ENCODE results near the gene SLC49A3. TPM values are rescaled to one million over a fixed set of nuclear protein-coding genes. Genes with fewer than 3 reads are reported as not detected.
"Not testable (repeated sequence)": the region's sequence is repeated elsewhere in the genome, so short reads cannot be mapped to it uniquely, and the experiment has no call there.

The SLC49A3 gene
- total RNA-seq, 1 donor from 2014 or later: 11.4 TPM

GRCh38 chr4:706083-706633 is 17.2 kb upstream of the SLC49A3 start:
- DNase-seq (ENCODE audit: low spot score); ATAC-seq; intact Hi-C loops (cut with DNase I): not testable (repeated sequence)

DNA sequence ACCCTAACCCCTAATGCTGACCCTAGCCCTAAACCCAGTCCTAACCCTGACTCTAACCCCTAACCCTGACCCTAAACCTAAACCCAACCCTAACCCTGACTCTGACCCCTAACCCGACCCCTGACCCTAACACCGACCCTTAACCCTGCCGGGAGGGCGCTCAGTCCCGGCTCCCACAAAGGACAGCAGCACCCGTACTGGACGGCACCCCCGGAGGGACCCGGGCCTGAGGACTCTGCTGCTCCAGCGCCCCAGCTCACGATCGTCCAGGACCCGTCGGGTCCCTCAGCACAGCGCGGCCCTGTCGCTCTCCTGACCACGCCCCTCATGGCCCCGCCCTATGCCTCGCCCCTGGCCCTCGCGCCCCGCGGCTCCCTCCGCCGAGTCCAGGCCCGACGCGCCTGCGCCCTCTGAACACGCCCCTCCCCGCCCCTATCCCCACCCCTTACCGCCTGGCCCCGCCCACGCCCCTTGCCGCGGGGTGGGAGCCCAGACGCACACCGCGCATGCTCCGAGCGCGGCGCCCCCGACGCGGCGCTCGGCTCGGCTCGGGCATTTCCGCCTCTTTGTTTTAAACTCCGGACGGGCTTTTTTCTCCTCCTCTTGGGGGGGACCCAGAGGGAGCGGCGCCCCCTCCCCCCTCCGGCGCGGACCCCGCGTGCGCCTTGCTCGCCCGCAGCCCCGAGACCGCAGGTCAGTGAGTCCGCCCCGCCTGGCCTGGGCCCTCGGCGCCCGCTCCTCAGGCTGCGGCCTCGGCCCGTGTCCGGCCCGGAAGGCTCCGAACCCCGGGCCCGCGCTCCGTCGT is 16.5 kb upstream of the SLC49A3 start, which contains the start of gene PCGF3:
PCGF3 (plus strand) TSS at position 555 of the 805 bp plus-strand sequence. CDS start 27,849 bp downstream, outside the sequence.
- ATAC-seq (peak; percentile 98), DNase-seq (ENCODE audit: low spot score) (peak; percentile 99)
- intact Hi-C loops (cut with DNase I): no loop called here

DNA sequence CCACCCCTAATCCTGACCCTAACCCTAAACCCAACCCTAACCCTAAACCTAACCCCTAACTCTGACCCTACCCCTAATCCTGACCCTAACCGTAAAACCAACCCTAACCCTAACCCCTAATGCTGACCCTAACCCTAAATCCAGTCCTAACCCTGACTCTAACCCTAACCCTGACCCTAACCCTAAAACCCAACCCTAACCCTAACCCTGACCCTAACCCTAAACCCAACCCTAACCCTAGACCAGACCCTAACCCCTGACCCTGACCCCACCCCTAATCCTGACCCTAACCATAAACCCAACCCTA is 16.0 kb upstream of the SLC49A3 start:
- DNase-seq (ENCODE audit: low spot score) (no peak), ATAC-seq (no peak)
- intact Hi-C loops (cut with DNase I): no loop called here

DNA sequence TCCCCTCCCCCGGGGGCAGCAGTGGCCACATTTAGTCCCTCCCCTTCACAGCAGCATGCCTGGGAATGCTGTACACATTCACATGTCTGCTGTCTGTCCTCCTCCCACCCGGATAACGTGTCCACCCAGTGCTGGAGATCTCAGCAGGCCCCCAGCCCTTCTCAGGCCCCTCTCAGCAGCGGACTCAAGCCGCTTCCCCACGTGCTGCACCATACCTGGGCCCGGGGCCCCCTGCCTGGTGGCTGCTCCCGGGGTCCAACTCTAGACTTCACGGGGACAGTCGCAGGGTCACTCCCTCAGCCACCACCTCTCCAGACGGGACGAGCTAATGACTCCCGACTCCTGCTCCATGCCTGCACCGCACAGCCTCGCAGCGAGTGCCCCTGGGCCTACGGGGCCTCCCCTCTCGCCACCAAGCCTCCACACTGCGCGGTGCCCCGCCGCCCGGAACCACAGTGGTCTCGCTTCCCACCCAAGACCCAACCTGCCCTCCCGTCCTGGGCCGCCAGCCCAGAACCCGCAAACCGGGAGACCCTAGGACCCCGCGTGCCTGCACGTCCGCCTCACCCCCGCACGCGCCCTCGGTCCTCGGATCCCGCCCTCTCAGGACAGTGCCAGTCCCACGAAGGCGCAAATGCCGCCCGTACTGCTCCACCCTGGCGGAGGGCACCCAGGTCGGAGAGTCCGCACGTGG is 15.4 kb upstream of the SLC49A3 start:
- ATAC-seq: peak; percentile 8
- intact Hi-C loops (cut with DNase I): no loop called here
- DNase-seq (ENCODE audit: low spot score): no peak

DNA sequence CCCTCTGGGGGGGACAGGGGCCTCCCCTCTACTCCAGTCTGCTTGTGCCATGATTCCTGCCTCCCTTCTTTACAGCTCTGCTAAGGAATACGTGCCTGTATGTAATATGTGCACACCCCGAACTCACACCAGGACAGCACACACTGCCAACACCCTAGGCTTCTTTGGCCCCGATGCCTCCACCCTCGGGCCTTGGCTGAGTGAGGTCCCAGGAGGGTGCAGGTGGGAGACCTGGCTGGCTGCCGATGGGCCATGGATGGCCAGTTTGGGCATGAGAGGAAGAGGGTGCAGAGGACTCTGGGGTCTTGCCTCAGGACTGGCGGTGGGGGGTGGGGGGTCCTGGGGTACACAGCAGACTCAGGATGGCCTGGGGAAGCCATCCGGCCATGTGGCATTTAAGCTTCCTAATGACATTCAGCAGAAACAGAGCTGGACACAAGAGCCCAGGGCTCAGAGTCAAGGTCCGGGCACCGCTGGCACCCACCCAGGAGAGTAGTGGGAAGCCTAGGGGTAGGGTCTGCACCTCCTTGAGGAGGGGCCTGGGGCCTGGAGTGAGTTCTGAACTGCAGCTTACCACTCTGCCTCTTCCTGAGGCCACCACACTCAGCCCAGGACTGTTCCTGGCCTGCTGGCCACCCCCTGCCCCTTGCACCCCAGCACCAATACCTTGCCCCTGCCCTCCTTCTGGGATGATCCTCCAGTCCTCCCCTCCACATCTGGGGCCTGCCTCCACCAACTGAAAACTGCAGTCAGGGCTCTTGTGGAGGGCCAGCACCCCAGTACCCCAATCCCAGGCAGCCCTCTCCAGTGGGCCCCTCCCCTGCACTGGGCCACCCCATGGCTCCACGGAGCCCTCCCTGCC is 14.6 kb upstream of the SLC49A3 start:
- no peak for DNase-seq (ENCODE audit: low spot score)
- no peak for ATAC-seq
- intact Hi-C loops (cut with DNase I): no loop called here

DNA sequence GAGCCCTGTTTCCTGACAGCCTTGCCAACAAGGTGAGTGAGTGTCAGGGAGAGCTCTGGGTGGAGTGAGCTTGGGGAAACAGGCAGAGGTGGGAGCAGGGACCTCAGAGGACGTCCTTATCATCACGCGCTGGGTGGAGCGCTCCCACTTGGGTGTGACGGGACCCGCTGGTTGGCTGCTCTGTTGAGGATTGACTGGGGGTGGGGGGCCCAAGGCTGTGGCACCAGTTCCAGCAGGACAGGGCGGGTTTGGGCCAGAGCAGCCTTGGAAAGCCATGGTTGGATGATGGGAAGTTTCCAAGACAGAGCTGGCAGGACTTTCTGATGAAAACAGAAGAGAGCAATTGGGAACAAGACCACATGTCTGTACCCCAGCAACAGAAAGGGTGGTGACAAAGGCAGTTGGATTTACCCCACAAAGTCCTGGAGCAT is 13.7 kb upstream of the SLC49A3 start:
- intact Hi-C loops (cut with DNase I): no loop called here
- no peak for ATAC-seq
- no peak for DNase-seq (ENCODE audit: low spot score)

DNA sequence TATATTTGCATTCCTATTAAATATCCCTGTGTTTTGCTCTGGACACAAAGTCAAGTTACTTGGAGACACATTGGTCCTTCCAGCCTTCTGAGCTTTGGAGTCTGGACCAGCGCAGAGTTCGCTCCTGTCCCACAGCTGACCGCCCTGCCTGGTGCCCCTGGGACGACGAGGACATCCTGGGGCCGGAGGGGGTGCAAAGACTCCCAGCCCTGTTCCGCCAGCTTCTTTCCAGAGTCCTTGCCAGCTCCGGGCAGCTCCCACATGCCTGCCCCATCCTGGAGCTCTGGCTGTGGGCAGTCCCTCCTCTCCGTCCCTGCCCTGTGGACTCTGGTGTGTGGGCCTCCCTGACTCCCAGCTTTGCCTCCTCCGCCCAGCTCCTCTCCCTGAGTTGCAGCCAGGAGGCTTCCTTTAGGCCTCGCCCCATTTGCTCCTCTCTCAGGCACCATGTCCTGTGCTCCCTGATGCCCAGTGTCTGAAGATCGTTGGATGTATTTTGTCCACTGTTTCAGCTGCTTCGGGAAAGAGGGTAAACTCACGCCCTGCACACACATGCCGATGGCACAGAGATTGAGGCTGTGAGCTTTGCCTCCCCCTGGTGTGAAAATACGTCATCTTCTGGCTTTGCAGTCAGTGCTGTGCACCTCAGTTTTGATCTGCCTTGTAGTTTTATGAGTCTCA is 11.8 kb upstream of the SLC49A3 start:
- no peak for DNase-seq (ENCODE audit: low spot score)
- intact Hi-C loops (cut with DNase I): no loop called here
- ATAC-seq: no peak

DNA sequence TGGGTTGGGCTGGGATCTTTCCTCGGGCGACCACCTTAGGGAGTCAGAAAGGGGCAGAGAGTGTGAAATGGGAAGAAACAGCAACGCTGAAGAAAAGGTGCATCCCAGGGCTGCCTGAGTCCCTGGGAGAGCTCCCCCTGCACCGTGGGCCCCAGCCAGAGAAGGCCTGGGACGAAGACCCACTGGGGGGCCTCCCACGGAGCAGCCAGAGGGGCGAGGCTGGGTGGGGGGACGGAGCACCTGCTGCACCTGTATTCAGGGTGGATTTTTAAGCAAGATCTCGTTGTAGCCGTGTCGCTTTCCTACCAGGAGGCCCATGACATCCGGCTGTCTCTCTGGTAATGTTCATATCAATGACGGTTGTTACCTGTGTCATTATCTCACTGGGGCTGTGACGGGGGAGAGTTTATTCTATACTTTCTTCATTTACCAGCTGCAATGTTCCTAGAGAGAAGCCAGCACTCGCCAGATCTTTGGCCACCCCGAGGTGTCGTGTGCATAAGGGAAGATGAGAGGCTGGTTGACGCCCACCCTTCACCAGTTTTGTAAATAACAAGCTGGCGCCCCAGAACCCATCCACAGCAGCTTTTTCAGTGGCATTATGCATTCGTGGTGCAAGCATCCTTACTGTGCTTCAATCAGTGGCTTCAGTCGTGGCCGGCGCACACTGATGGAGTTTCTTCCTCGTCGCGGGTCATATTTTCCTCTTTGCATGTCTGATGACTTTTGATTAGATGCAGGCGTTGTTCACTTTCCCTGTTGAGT is 11.0 kb upstream of the SLC49A3 start:
- no peak for DNase-seq (ENCODE audit: low spot score)
- no peak for ATAC-seq
- intact Hi-C loops (cut with DNase I): no loop called here

GRCh38 chr4:694341-694940 is 5.5 kb upstream of the SLC49A3 start:
- intact Hi-C loops (cut with DNase I); DNase-seq (ENCODE audit: low spot score); ATAC-seq: not testable (repeated sequence)

DNA sequence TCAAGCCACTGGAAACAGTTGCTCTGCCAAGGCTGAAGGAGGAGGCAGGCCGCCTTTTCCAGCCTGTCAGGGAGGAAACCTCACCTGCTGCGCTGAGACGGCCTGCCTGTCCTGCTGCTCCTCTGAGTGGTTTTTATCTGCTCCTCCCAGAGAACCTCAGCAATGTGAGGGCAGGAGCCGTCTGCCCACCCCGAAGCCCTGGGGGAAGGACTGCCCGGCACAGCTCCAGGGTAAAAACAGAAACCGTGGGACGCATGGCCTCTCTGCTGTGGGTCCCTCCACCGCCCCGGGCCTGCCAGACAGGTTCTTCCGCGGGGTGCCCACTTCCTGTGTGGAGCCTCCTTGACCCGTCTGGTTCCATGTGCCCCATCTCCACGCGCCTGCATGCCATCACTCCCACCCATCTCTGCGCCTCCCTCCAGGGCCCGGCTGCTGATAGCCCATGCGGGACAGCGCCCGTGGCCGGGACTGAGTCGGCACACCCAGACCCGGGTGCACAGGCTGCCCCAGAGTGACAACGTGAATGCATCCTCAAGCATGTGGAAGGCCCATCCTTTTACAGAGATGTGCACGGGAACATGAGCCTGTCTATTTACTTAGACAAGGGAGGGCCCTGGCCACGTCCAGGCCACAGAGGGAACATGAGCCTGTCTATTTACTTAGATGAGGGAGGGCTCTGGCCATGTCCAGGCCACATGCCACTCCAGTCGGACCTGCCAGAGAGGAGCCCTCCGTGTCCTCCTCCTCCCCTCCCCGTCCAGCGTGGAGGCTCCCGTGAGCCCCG is 4.0 kb upstream of the SLC49A3 start:
- ATAC-seq: no peak
- DNase-seq (ENCODE audit: low spot score): no peak
- intact Hi-C loops (cut with DNase I): no loop called here

GRCh38 chr4:689723-690122 is 772 bp upstream of the SLC49A3 start:
- intact Hi-C loops (cut with DNase I): no loop called here
- DNase-seq (ENCODE audit: low spot score): no peak
- ATAC-seq: no peak

DNA sequence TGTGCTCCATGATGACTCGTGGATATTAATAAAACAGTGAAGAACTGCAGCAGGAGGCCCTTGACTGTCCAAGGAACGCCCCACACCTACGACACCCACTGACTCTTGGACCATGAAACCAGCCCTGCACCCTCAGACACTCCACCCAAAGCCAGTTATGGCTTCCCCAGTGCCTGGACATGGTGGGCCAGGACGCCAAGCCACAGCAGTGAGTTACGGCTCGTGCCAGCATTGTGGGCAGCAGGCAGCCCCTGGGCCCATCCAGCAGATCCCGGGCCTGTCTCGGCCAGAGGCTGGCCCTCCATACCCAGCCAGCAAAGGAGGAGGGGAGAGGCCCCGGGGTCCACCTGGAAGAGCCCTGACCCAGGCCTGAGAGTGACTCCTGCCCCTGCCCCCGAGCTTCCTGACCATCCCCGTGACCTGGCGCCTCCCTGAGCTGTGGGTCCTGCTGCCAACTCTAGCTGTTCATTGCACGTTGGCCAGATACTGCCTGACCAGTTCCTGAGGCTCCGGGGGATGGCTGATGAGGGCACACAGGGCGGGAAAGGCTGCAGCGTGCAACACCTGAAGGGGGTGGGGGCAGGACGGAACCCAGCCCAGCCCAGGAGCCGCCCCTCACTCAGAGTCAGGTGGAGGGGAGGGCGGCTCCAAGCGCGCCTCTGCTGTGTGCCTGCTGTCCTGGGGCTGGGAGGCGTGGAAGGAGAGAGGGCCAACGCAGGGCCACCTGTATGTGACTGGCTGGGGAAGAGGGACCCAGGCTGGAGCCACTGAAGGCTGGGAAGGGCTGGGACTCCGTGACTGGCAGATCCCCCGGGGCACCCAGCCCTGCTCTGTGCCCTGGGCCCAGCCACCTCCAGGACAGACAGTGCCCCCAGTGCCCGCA is 739 bp downstream of the SLC49A3 start:
- peak; percentile 1 for ATAC-seq
- peak; percentile 63 for DNase-seq (ENCODE audit: low spot score)
- intact Hi-C loops (cut with DNase I): no loop called here

DNA sequence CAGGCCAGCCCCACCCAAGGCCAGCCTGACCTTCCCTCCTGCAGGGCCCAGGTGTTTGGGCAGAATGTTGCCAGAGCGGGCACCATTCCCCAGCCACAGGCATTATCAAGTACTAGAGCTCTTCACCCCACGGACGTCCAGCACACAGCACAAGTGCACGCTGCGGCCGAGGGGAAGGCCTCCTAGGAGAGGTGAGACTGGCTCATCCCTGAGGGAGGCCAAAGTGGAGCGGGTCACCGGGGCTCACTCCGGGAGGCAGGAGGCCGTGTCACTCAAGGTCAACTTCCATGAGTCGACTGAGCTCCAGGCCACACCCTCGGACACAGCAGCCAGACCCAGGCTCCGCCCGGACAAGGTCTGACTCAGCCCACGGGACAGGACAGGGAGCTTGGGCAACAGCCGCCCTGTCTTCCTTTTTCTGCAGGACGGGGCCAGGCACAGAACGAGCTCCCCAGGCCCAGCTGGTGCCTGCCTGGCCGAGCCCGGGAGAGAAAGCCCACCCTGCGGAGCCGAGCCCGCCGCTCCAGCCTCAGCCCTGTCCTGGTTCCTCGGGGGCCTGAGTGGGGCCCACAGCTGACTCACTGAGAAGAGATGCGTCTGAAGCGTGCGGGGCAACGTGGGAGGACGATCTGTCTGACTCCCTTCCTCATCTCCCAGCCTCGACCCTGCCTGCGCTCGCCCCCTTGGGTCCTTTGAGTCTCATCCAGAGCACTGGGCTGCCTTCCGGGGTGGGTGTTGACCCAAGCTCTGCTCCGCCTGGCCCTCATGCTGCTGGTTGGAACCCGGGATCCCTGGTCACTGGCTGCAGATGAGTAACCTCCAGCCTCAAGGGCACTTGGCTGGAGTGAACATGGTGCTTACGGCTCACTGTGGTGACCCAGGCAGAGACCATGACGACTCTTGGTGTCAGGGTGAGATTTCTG is 1.6 kb downstream of the SLC49A3 start:
- DNase-seq (ENCODE audit: low spot score) (peak; percentile 87), ATAC-seq (peak; percentile 84)
- intact Hi-C loops (cut with DNase I): no loop called here

DNA sequence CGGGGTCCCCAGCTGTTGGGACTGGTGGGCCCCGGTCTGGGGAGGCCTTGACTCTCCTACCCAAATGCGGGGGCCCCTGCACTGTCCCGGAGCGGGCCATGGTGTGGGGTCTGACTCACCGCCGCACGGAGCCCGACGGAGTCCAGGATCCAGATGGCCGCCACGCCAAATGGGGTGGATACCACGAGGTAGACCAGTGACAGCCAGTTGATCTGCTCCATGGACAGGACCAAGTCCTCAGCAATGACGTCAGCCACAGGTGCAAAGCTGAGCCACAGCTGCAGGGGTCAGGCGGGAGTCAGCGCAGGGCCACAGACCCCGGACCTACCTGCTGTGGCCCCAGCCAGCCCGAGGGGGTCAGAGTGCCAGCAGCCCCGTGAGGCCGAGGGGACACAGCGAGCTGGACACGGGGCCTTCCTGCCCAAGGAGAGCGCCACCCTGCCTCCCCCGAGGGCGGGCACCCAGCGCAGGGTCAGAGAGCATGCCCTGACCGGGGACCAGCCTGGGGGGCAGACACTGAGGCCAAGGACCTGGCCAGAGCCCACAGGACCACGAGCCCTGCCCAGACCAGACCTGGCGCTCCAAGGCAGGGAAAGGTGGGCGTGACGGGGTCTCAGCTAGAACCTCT is 2.4 kb downstream of the SLC49A3 start:
- intact Hi-C loops (cut with DNase I): no loop called here
- DNase-seq (ENCODE audit: low spot score): peak; percentile 62
- ATAC-seq: no peak
